ENCODE results near the gene TTI1.

TTI1 gene

GRCh38 chr20:38073307-38074071 is 40.2 kb upstream of the TTI1 start (continued):
- TF ChIP-seq ZNF513 (tag by site-specific recombination; IDR thresholded peaks at IDR 0.05) (no peak), ZNF121 (tag by site-specific recombination; IDR thresholded peaks at IDR 0.05) (no peak), ZNF19 (tag by site-specific recombination; IDR thresholded peaks at IDR 0.05; ENCODE audit: low read depth) (no peak), PRDM2 (tag by site-specific recombination; IDR thresholded peaks at IDR 0.05; ENCODE audit: borderline replicate concordance) (no peak), ZNF341 (tag by site-specific recombination; IDR thresholded peaks at IDR 0.05; ENCODE audit: low read depth) (peak; percentile 69), ZBTB8A (tag by site-specific recombination; IDR thresholded peaks at IDR 0.05) (no peak), SP7 (tag by site-specific recombination; IDR thresholded peaks at IDR 0.05) (no peak), ZNF629 (tag by site-specific recombination; IDR thresholded peaks at IDR 0.05) (no peak), BCL11B (tag by site-specific recombination; IDR thresholded peaks at IDR 0.05; ENCODE audit: low read depth) (no peak), ZNF561 (tag by site-specific recombination; IDR thresholded peaks at IDR 0.05; ENCODE audit: borderline replicate concordance) (no peak), SCRT1 (tag by site-specific recombination; IDR thresholded peaks at IDR 0.05; ENCODE audit: borderline replicate concordance) (no peak), ZNF155 (tag by site-specific recombination; IDR thresholded peaks at IDR 0.05) (no peak), ZNF654 (tag by site-specific recombination; IDR thresholded peaks at IDR 0.05; ENCODE audit: low read depth) (peak; percentile 44), ZNF362 (tag by site-specific recombination; IDR thresholded peaks at IDR 0.05) (no peak), ZBTB48 (tag by site-specific recombination; IDR thresholded peaks at IDR 0.05) (no peak), YY2 (tag by site-specific recombination; IDR thresholded peaks at IDR 0.05) (no peak), ZNF670 (tag by site-specific recombination; IDR thresholded peaks at IDR 0.05; ENCODE audit: low read depth) (no peak), RBAK (tag by site-specific recombination; IDR thresholded peaks at IDR 0.05) (no peak), ZNF394 (tag by site-specific recombination; IDR thresholded peaks at IDR 0.05; ENCODE audit: borderline replicate concordance) (no peak), ZSCAN18 (tag by site-specific recombination; IDR thresholded peaks at IDR 0.05) (no peak), REST (tag by site-specific recombination; IDR thresholded peaks at IDR 0.05) (no peak), ZSCAN23 (tag by site-specific recombination; IDR thresholded peaks at IDR 0.05) (no peak), ZNF248 (tag by site-specific recombination; IDR thresholded peaks at IDR 0.05) (no peak), ZFP41 (tag by site-specific recombination; IDR thresholded peaks at IDR 0.05; ENCODE audit: borderline replicate concordance) (no peak)

All from HEK293 (cell line).